ENCODE data around the gene SDC1. TPM values are rescaled to one million over a fixed set of nuclear protein-coding genes. Genes with fewer than 3 reads are reported as not detected.
A peak's percentile ranks its signal among the peaks of the same experiment; 100 is the strongest.

Gene SDC1
- total and polyA plus RNA-seq, 11 donors: 0.15 to 2.2 (median 0.36) TPM; not detected in 1

- peak in 1 of 5 donors; percentile 9 for DNase-seq
- no peak overlapping the region for H3K27ac ChIP-seq
- intact Hi-C loops (cut with DNase I): no loop called here
- WGBS, 4 donors: 73 to 89% (median 88%) methylated on average over 17 of the region's 17 CpGs
- no peaks in the 10 kb centered on the region for H3K27me3 ChIP-seq
- no peak for ATAC-seq
- H3K36me3 ChIP-seq: no peaks in the 10 kb centered on the region
- no peaks in the 10 kb centered on the region for H3K9me3 ChIP-seq
- H3K4me1 ChIP-seq: peaks cover 0 to 17% (median 0%) of the 10 kb centered on the region in 12 donors
- no peak overlapping the region for H3K4me3 ChIP-seq
- TF ChIP-seq, protein P1, sequence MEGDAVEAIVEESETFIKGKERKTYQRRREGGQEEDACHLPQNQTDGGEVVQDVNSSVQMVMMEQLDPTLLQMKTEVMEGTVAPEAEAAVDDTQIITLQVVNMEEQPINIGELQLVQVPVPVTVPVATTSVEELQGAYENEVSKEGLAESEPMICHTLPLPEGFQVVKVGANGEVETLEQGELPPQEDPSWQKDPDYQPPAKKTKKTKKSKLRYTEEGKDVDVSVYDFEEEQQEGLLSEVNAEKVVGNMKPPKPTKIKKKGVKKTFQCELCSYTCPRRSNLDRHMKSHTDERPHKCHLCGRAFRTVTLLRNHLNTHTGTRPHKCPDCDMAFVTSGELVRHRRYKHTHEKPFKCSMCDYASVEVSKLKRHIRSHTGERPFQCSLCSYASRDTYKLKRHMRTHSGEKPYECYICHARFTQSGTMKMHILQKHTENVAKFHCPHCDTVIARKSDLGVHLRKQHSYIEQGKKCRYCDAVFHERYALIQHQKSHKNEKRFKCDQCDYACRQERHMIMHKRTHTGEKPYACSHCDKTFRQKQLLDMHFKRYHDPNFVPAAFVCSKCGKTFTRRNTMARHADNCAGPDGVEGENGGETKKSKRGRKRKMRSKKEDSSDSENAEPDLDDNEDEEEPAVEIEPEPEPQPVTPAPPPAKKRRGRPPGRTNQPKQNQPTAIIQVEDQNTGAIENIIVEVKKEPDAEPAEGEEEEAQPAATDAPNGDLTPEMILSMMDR (IDR thresholded peaks at IDR 0.05): no peak
- TF ChIP-seq POLR2A (IDR thresholded peaks at IDR 0.05): no peak
These were observed 40.6 kb downstream of the SDC1 start for GRCh38 chr2:20184067-20184938.

GRCh38 chr2:20183373-20183772, 41.6 kb downstream of the SDC1 start:
- Histone ChIP-seq H3K27me3 (no peaks in the 10 kb centered on the region), H3K36me3 (no peaks in the 10 kb centered on the region), H3K9me3 (no peaks in the 10 kb centered on the region), H3K4me3 (no peak overlapping the region), H3K4me1 (peaks cover 0 to 17% (median 0%) of the 10 kb centered on the region in 12 donors), H3K27ac (no peak overlapping the region)
- WGBS, 4 donors: 64 to 77% (median 71%) methylated on average over 1 of the region's 1 CpG
- intact Hi-C loops (cut with DNase I): no loop called here
- DNase-seq (no peak), ATAC-seq (no peak)
- TF ChIP-seq, protein P1 (IDR thresholded peaks at IDR 0.05): no peak
- no peak for TF ChIP-seq POLR2A (IDR thresholded peaks at IDR 0.05)

DNA sequence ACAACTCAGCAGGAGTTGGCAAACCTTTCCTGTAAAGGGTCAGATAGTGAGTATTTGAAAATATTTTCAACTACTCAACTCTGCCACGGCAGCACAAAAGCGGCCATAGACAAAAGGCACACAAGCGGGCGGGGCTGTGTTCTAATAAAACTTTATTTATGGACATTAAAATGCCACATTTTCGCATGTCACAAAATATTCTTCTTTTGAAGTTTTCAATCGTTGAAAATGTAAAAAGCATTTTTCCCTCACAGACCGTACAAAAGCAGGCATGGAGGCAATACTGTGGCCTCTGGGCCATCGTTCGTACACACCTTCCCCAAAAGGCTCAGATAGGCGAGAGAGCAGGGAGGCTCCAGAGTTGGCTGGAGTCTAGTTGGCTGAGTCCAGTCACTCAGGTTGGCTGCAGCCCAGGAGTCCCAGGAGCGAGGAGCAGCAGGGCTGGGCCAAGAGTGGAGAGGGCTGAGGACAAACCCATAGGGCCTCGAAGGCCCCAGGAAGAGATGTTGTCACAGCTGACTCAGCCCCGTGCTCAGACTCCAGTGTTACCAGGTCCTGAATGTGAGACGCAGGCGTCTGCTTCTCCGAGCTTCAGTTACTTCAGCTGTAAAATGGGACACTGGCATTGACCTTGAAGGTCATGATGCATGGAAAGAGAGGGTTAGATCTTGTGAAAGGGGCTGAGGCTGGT, 42.5 kb downstream of the SDC1 start:
- peak in 1 of 5 donors; percentile 49 for DNase-seq
- intact Hi-C loops (cut with DNase I): no loop called here
- WGBS, 4 donors: 80 to 86% (median 85%) methylated on average over 16 of the region's 16 CpGs
- no peak overlapping the region for H3K27ac ChIP-seq
- no peak for TF ChIP-seq POLR2A (IDR thresholded peaks at IDR 0.05)
- TF ChIP-seq, protein P1 (IDR thresholded peaks at IDR 0.05): no peak
- H3K9me3 ChIP-seq: no peaks in the 10 kb centered on the region
- H3K4me1 ChIP-seq: peaks cover 0 to 17% (median 0%) of the 10 kb centered on the region in 12 donors
- H3K27me3 ChIP-seq: no peaks in the 10 kb centered on the region
- no peak overlapping the region for H3K4me3 ChIP-seq
- no peaks in the 10 kb centered on the region for H3K36me3 ChIP-seq
- ATAC-seq: peak in 1 of 4 donors; percentile 32

- Histone ChIP-seq H3K27ac (no peak overlapping the region), H3K4me3 (no peak overlapping the region)
- TF ChIP-seq, protein P1 (IDR thresholded peaks at IDR 0.05): no peak
- no peak for TF ChIP-seq POLR2A (IDR thresholded peaks at IDR 0.05)
These were observed 43.2 kb downstream of the SDC1 start for GRCh38 chr2:20181761-20182160.

More at GRCh38 chr2:20181761-20182160, 43.2 kb downstream of the SDC1 start:
- Histone ChIP-seq H3K36me3 (no peaks in the 10 kb centered on the region), H3K4me1 (peaks cover 0 to 17% (median 0%) of the 10 kb centered on the region in 12 donors), H3K9me3 (no peaks in the 10 kb centered on the region), H3K27me3 (no peaks in the 10 kb centered on the region)
- no peak for ATAC-seq
- no peak for DNase-seq
- intact Hi-C loops (cut with DNase I): no loop called here
- 81 to 85% (median 84%) methylated on average over 7 of the region's 7 CpGs for WGBS, 4 donors
